Hepatocyte (in vitro differentiated cells): Measurements from ENCODE around the gene PFDN6. TPM values are rescaled to one million over a fixed set of nuclear protein-coding genes. Genes with fewer than 3 reads are reported as not detected.

ENCODE experiments used
- DNase-seq: peaks from one replicate; pipeline ENCODE4 v3.0.0-alpha.2; 2016; ENCODE audit warnings: low spot score
- H2AFZ ChIP-seq: fragments of 200-600 bp; sonication (generic); 2 replicates; pipeline ENCODE4 v1.6.0; 2016; ENCODE audit warnings: antibody characterized with exemption, mild to moderate bottlenecking
- H3K27ac ChIP-seq: fragments of 200-600 bp; sonication (generic); 2 replicates; pipeline ENCODE4 v1.5.1; 2016; ENCODE audit warnings: mild to moderate bottlenecking
- H3K27me3 ChIP-seq: fragments of 200-600 bp; sonication (generic); 2 replicates; pipeline ENCODE4 v1.6.1; 2016
- H3K36me3 ChIP-seq: fragments of 200-600 bp; sonication (generic); replicated peaks from 2 replicates; pipeline ENCODE4 v1.5.1; 2016; ENCODE audit warnings: low read depth; ENCODE audit not compliant: insufficient read depth
- H3K4me1 ChIP-seq: fragments of 200-600 bp; sonication (generic); 2 replicates; pipeline ENCODE4 v1.5.1; 2016; ENCODE audit warnings: mild to moderate bottlenecking, moderate library complexity; ENCODE audit not compliant: insufficient read depth
- H3K4me2 ChIP-seq: fragments of 200-600 bp; sonication (generic); 2 replicates; pipeline ENCODE4 v1.6.0; 2016
- H3K4me3 ChIP-seq: fragments of 200-600 bp; sonication (generic); 2 replicates; pipeline ENCODE4 v1.5.1; 2016; ENCODE audit warnings: mild to moderate bottlenecking
- H3K79me2 ChIP-seq: fragments of 200-600 bp; sonication (generic); 2 replicates; pipeline ENCODE4 v1.6.0; 2017; ENCODE audit warnings: mild to moderate bottlenecking
- H3K9me2 ChIP-seq: fragments of 200-600 bp; sonication (generic); replicated peaks from 2 replicates; pipeline ENCODE4 v1.6.0; 2017; ENCODE audit warnings: mild to moderate bottlenecking; ENCODE audit not compliant: insufficient read depth
- H3K9me3 ChIP-seq: fragments of 200-600 bp; sonication (generic); 2 replicates; pipeline ENCODE4 v1.5.1; 2016; ENCODE audit warnings: low read depth, mild to moderate bottlenecking
- H4K20me1 ChIP-seq: fragments of 200-600 bp; sonication (generic); 2 replicates; pipeline ENCODE4 v1.6.0; 2016; ENCODE audit warnings: mild to moderate bottlenecking; ENCODE audit not compliant: insufficient read depth, poor library complexity, severe bottlenecking
- EZH2 ChIP-seq: fragments of 200-600 bp; sonication (generic); IDR thresholded peaks from 2 replicates; pipeline ENCODE4 v1.6.1; 2016; ENCODE audit warnings: antibody characterized with exemption, mild to moderate bottlenecking, borderline replicate concordance
- EZH2phosphoT487 ChIP-seq: fragments of 200-600 bp; sonication (generic); IDR thresholded peaks from one replicate; pipeline ENCODE4 v1.6.1; 2018; ENCODE audit warnings: antibody characterized with exemption, mild to moderate bottlenecking, low read depth, moderate library complexity; ENCODE audit not compliant: unreplicated experiment, severe bottlenecking
- WGBS: methylation state at CpG from one replicate; pipeline ENCODE4 v1.1.6; 2016; ENCODE audit warnings: low lambda C conversion rate; ENCODE audit errors: missing lambda C conversion rate; 5-methylcytosine and 5-hydroxymethylcytosine counted together
- polyA plus RNA-seq: library from polyadenylated mRNA; unstranded; fragments of >200 nt; fragmentation: Nextera tagmentation; extraction: Ambion mirVana; gene quantifications from 2 replicates; pipeline ENCODE4 v1.2.1, GENCODE V29; 2016
- total RNA-seq: library from RNA; depleted of rRNA; stranded (reverse); fragments of >200 nt; gene quantifications from 2 replicates; pipeline ENCODE4 v1.2.3, GENCODE V29; 2014
- TF ChIP-seq, protein P1 (sequence below): fragments of 200-600 bp; sonication (generic); IDR thresholded peaks from 2 replicates; pipeline ENCODE4 v1.5.1; 2016; ENCODE audit warnings: antibody characterized with exemption, mild to moderate bottlenecking; ENCODE audit not compliant: poor library complexity

Gene PFDN6
- total and polyA plus RNA-seq, 2 experiments from 2014 or later, result 19.5 to 52.7 TPM

DNA sequence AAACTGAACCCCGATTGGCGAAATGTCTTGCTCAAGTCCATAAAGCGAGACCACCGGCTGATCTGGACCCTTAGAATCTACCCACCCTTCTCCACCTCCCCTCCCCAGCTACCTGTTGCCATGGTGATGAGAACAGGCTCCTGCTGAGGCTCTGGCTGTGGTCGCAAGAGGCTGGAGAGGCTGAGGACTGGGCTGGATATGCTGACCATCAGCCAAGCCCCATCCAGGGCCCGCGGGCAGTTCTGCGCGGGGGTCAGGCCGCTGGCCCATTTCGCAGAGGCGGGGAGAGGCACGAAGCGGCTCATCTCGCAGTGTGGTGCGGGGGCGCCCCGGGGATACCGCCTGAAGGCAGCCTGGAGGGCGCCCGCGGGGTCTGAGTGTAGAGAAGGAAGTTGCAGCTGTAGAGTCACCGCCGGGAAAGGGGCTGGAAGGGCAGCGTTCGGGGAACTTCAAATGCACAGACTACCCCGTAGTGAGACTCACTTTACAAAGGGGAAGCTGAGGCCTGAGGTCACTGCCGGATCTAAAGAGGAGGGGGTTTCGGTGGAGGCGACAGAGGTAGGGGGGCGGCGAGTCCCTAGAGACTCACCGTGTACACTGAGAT, 23.8 kb downstream of the PFDN6 start:
- Histone ChIP-seq H3K9me2 (no peaks in the 10 kb centered on the region), H3K4me2 (peak overlapping the region; percentile 84), H4K20me1 (no peaks in the 10 kb centered on the region), H3K36me3 (no peaks in the 10 kb centered on the region), H3K9me3 (no peaks in the 10 kb centered on the region), H2AFZ (peak overlapping the region; percentile 65), H3K4me3 (peak overlapping the region; percentile 65), H3K27me3 (no peaks in the 10 kb centered on the region), H3K4me1 (peaks cover 8% of the 10 kb centered on the region), H3K79me2 (peaks cover 47% of the 10 kb centered on the region), H3K27ac (peak overlapping the region; percentile 96)
- no peak for TF ChIP-seq EZH2phosphoT487
- TF ChIP-seq EZH2, result no peak
- TF ChIP-seq, protein P1, sequence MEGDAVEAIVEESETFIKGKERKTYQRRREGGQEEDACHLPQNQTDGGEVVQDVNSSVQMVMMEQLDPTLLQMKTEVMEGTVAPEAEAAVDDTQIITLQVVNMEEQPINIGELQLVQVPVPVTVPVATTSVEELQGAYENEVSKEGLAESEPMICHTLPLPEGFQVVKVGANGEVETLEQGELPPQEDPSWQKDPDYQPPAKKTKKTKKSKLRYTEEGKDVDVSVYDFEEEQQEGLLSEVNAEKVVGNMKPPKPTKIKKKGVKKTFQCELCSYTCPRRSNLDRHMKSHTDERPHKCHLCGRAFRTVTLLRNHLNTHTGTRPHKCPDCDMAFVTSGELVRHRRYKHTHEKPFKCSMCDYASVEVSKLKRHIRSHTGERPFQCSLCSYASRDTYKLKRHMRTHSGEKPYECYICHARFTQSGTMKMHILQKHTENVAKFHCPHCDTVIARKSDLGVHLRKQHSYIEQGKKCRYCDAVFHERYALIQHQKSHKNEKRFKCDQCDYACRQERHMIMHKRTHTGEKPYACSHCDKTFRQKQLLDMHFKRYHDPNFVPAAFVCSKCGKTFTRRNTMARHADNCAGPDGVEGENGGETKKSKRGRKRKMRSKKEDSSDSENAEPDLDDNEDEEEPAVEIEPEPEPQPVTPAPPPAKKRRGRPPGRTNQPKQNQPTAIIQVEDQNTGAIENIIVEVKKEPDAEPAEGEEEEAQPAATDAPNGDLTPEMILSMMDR, result no peak
- under 1% methylated on average over 29 of the region's 33 CpGs for WGBS
- peak; percentile 68 for DNase-seq

DNA sequence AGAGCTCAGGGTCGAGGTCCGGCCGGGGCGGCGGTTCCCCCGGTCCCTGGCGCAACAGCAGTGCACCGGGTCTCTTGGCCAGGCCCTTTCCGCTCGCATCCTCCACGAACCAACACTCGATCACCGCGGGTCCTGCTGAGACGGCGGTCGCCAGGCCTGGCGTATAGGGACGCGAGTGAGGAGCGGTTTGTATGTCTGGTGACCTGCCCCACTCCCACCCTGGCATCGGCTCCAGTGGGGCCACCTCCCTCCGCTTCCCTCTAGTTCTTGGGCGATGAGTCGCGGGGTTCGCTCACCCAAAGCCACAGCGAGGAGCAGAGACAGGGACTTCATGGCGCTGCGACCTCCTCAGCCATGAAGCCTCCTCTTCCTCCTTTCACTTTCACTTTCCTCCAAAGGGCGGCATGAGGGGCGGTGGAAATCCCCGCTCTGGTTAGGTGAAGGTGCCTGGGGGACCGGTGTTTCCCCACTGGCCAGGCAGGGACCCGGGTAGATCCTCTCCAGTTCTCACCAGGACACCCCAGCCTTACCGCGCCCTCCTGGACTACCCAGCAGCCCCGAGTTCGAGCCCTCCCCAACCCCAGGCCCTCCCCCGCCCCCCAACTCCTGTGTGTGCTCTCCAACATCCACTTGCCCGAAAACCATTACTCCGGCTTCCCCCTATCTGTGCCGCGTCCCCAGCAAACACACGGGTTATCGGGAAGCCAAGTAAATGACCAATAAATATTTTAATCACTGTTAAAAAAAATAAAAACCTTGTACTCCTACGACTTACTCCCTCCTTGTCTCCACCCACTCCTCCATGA, 24.5 kb downstream of the PFDN6 start, which contains the start of gene TAPBP:
TAPBP (minus strand) TSS at position 370 of the 806 bp plus-strand sequence; CDS start at position 333, 37 bp downstream.
- 1% methylated on average over 37 of the region's 47 CpGs for WGBS
- DNase-seq, result peak; percentile 70
- Histone ChIP-seq H3K27ac (peak within 1 kb of the TSS; percentile 96), H3K36me3 (no peaks in the 10 kb centered on the region), H3K4me2 (peak within 1 kb of the TSS; percentile 84), H3K79me2 (peaks cover 40% of the 10 kb centered on the region), H2AFZ (peak within 1 kb of the TSS; percentile 65), H3K4me1 (peaks cover 15% of the 10 kb centered on the region), H3K27me3 (no peaks in the 10 kb centered on the region), H4K20me1 (no peaks in the 10 kb centered on the region), H3K4me3 (peak within 1 kb of the TSS; percentile 65), H3K9me2 (no peaks in the 10 kb centered on the region), H3K9me3 (no peaks in the 10 kb centered on the region)
- no peak for TF ChIP-seq EZH2
- no peak for TF ChIP-seq EZH2phosphoT487
- TF ChIP-seq, protein P1, result no peak

DNA sequence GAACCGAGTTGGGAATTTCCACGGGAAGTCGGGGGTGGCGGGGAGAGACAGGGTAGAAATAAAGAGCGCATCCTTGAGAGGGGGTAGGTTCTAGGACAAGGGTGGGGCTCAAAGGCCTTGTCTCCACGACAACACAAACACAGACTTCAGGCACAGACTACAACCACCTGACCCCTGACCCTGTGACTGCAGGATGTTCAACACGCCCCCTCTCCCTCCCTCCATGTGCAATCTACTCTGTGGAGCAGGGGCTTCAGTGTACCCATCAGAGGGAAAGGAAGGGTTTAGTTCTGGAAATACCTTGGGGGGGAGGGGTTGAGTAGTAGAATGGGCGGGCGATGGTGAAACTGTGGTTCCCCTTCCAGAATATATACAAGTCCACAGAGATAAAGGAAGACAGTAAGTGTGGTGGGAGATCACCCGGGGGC, 25.1 kb downstream of the PFDN6 start:
- Histone ChIP-seq H3K27me3 (no peaks in the 10 kb centered on the region), H3K4me3 (peak overlapping the region; percentile 65), H3K79me2 (peaks cover 33% of the 10 kb centered on the region), H2AFZ (no peak overlapping the region), H3K27ac (peak overlapping the region; percentile 96), H3K36me3 (no peaks in the 10 kb centered on the region), H3K9me3 (no peaks in the 10 kb centered on the region), H3K4me1 (peaks cover 15% of the 10 kb centered on the region), H3K9me2 (no peaks in the 10 kb centered on the region), H3K4me2 (peak overlapping the region; percentile 84), H4K20me1 (no peaks in the 10 kb centered on the region)
- DNase-seq, result peak; percentile 79
- TF ChIP-seq EZH2 (no peak), EZH2phosphoT487 (no peak)
- TF ChIP-seq, protein P1, result no peak
- 4% methylated on average over 10 of the region's 10 CpGs for WGBS
